Lung microvascular endothelial cell (primary cell): ENCODE results near the gene IL1RN. TPM values are rescaled to one million over a fixed set of nuclear protein-coding genes. Genes with fewer than 3 reads are reported as not detected.
A peak's percentile ranks its signal among the peaks of the same experiment; 100 is the strongest.

Experiments
- DNase-seq, 2 donors: peaks; one replicate each; pipeline versions ENCODE4 v3.0.0 to v3.0.0-alpha.2; 2010; ENCODE audit warnings: low read depth in 2 of 2
- total RNA-seq: library from RNA; depleted of rRNA; stranded (reverse); fragments of >200 nt; gene quantifications from 2 replicates; pipeline ENCODE4 v1.2.1, GENCODE V29; 2014

IL1RN gene
- total RNA-seq, 1 donor from 2014 or later = not detected

GRCh38 chr2:113127646-113128570 is 510 bp downstream of the IL1RN start:
- no peak for DNase-seq

GRCh38 chr2:113129519-113130078 is 2.2 kb downstream of the IL1RN start:
- no peak for DNase-seq

DNA sequence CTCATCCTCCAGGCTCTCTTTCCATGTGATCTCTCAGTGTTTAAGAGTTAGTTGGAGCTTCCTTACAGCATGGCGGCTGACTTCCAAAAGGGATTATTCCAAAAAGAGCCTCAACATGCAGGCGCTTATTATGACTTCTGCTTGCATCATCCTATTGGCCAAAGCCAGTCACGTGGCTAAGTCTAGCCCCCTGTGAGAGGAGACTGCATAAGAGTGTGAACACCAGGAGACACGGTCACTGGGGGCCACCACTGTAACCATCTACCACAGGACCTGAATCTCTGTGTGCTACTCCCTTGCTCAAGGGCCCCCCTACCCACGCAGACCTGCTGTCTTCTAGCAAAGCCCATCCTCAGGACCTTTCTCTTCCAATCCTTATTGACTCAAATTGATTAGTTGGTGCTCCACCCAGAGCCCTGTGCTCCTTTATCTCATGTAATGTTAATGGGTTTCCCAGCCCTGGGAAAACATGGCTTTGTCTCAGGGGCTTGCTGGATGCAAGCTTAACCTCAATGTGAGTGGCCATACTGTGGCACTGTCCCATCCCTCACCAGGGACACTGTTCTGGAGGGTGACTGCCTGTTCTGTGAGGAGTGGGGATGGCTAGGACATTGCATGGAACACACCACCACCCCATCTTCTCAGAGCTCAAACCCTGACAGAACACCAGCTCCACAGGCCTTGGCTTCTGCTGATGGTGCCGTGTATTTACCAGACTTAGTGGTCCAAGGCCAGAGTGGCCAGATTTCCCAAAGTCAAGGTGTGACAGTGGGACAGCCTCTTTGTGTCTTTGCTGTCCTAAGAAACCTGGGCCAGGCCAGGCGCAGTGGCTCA is 4.2 kb downstream of the IL1RN start:
- DNase-seq = no peak

GRCh38 chr2:113132414-113133021 is 5.1 kb downstream of the IL1RN start:
- DNase-seq = no peak

- DNase-seq = no peak
Measured at GRCh38 chr2:113133704-113134598, 6.6 kb downstream of the IL1RN start.

DNA sequence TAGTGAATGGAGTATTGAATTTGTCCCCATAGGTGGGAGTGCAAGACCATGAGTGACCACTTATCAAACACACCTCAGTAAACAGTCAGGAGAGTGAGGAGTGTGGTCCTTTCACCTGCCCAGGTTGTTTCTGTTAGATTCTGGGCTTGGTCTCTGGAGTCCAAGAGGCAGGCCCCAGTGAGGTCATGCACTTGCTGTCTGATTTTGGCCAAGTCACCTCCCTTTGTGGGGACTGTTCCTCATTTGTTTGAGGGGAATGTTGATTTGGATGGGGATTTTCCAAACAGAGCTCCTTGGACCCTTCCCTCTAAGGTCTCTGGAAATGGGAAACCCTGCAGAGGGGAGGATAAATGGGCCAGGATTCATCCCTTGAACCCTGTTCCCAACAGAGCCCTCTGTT is 7.3 kb downstream of the IL1RN start:
- no peak for DNase-seq

GRCh38 chr2:113135317-113135716 is 7.9 kb downstream of the IL1RN start:
- DNase-seq = no peak

DNA sequence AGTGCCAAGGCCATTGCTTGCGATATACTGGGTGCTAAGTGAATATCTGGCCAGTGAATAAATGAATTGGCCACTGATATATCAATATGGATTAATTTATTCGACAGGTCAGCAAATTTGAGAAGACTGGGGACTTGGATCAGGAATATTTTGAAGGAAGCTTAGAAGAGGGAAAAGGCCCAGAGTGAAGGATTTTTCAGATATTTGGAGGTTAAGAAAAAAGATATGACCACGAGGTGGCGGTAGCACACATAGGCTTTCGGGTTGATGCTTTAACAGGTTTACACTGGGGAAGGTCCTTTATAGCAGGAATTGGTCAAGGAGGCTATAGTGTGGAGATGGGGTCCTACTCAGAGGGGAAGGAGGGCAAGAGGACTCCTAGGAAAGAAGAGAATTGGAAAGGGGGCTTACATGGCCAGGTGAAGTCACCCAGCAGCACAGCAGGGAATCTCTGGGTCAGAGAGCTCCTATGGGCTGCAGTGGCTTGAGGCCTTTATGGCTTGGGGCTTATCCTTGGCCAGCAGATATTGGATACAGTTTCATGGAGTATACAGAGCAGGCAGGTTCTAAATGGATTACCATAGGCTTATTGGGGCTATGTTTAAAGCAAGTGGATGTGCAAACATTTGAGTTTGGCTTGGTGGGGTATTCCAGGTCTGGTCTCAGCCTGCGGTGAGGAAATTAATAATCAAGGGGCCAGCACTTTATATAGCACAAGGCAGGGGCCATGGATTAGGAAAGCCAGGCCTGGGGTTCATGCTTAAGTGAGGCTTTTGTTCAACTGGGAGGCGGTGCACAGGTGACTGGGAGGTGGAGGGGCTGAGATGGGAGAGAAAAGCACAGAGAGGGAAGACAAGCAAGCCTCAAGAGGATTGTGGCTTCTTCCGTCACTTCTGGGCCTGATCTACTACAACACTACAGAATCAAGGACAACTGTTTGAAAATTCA is 9.7 kb downstream of the IL1RN start:
- peak; percentile 50 to 65 for DNase-seq

- DNase-seq = no peak
Measured at GRCh38 chr2:113137827-113138226, 10.4 kb downstream of the IL1RN start.

DNA sequence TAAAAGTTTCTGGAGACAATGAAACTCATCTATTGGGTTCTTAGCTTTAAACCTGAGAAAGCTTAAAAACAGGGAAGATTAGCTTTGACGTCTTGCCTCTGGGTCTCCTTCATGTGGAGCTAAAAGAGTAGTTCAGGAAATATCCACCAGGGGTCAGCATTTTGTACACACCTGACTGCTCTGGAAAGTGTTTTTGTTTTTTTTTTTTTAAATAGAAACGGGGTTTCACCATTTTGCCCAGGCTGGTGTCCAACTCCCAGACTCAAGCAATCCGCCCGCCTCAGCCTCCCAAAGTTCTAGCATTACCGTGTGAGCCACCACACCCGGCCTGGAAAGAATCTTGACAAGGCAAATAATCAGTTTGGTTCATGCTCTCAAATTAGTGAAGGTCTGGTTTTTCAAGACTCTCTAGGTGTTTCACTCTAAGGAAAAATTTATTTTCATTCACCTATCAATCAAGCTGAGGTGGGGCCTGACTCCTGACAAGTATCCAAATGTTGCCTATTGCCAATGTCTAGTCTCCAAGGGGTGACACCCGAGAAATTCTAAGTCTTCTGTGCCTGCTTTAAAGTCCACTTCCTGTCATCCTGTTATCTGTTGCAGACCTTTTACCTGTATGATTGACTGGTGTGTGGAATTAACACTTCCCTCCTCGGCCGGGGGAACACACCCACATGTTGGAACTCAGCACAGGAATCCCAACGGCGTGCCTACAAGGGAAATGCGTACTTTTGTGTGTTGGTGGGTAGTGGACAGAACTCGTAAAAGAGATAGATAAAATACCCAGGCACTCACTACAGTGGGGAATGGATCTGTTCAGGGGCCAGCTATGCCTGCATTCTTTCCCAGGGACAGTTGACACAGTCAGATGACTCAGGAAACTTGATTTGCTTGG is 11.3 kb downstream of the IL1RN start:
- DNase-seq = peak; percentile 65 to 68

- no peak for DNase-seq
Measured at GRCh38 chr2:113141451-113141850, 14.1 kb downstream of the IL1RN start.

GRCh38 chr2:113142290-113142689 is 14.9 kb downstream of the IL1RN start:
- DNase-seq = no peak

DNA sequence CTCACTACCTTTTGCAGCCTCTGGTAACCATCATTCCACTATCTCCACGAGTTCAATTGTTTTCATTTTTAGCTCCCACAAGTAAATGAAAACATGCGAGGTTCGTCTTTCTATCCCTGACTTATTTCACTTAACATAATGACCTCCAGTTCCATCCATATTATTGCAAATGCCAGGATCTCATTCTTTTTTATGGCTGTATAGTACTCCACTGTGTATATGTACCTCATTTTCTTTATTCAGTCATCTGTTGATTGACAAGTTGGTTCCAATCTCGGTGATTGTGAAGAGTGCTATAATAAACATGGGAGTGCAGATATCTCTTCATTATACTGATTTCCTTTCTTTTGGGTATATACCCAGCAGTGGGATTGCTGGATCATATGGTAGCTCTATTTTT is 16.9 kb downstream of the IL1RN start:
- no peak for DNase-seq

DNA sequence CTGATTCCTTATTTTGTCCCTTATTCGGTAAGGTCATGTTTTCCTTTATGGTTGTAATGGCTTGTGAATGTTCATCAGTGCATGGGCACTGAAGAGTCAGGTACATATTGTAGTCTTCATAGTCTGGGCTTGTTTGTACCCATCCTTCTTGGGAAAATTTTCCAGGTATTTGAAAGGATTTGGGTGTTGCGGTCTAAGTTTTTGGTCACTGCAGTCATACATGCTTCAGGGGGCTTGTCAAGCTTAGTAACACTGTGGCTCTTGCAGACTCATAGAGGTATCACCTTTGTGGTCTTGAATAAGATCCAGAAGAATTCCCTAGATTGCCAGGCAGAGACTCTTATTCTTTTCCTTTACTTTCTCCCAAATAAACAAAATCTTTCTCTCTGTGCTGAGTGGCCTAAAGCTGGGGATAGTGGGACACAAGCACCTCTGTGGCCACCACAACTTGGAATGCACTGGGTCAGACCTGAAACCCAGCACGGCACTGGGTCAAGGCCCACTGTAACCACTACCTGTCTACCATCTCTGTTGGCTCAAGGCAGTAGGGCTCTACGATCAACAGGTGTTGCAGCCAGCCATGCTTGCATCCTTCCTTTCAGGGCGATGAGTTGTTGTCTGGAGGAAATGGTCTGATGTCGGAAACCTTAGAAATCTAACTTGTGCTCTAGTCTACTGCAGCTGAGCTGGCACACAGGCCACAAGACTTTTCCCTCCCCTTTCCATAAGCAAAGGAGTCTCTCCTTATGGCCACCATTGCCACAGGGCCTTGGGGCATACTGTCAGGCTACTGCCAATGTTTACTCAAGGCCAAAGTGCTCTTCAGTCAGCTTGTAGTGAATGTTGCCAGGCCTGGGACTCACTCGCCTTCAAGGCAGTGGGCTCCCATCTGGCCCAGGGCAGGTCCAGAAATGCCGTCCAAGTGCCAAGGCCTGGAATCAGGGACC is 21.5 kb downstream of the IL1RN start:
- DNase-seq = no peak

GRCh38 chr2:113149553-113150257 is 22.3 kb downstream of the IL1RN start:
- DNase-seq = no peak

- no peak for DNase-seq
Measured at GRCh38 chr2:113150258-113150601, 22.8 kb downstream of the IL1RN start.

- DNase-seq = no peak
Measured at GRCh38 chr2:113155331-113155730, 27.9 kb downstream of the IL1RN start.
